GM21723 (cell line): ENCODE measurements around the gene TANGO2.

ENCODE experiments used
- ATAC-seq: cut with Tn5 transposase; IDR thresholded peaks from one replicate; pipeline ENCODE4 v1.9.1; 2021; ENCODE audit warnings: mild to moderate bottlenecking, moderate library complexity; ENCODE audit not compliant: unreplicated experiment

The TANGO2 gene

DNA sequence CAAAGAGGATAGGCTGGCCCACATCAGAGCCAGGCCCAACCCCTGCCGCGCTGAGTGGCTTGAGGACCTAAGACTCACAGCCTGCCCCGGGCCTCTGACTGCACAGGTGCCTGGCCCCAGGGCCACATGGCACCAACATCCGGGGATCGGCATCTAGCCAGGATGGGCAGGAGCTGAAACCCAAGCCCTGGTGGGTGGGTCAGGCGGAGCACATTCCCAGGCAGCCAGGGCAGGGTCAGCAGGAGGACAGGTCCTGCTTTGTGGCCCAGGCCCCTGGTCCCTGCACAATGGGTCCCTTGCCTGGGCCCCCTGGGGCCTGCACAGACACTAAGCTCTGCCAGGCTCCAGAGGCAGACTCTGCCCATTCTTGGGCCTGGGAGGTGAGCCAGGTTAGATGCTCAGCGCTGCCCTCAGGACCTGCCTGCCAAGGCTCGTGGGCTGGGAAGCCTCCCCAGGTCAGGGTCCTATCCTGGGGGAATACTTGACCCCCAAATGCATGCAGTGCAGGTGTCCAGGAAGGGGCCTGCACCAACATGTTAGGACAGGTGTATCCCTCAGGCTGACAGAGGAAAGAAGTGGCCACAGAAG is 37.8 kb upstream of the TANGO2 start:
- ATAC-seq, result no peak

DNA sequence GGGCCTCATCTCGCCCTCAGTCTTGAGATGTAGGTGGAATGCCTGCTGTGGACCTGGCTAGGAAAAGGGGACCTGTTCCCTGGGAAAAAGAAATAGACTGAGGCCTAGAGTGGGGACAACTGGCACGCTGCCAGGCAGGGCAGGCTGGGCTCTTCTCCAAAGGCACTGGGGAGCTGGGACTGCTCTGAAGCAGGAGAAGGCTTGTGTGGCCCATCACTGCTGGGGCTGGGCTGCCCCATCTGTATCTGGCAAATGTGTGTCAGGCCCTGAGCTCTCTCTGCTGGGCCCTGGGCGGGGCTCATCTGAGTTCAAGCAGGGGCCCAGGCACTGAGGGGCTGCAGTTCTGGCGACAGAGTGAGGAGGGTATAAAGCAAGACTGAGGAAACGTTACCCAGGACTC is 37.2 kb upstream of the TANGO2 start:
- ATAC-seq, result no peak

DNA sequence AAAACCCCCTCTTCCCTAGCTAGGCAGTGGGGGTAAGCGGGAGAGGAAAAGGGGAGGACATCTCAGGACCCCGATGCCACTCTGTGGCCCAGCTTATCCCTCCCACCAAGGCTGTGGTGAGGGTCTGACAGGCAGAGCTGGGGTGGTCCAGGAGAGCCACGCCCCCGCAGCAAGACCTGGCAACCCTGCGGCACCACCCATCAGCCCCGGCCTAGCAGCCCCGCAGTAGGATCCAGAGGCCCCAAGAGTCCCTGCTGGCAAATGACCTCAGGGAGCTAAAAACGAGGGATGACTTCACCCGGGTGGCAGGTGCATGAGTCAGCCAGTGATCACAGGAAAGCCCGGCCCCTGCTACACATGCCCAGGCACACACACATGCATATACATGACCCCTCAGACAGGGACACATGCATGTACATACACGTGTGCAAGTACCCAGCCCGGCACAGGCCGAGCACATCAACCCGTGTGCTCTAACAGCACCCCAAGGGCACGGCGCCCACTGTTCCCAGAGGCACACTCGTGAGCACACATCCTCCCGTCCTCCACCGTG is 36.6 kb upstream of the TANGO2 start:
- ATAC-seq, result no peak

DNA sequence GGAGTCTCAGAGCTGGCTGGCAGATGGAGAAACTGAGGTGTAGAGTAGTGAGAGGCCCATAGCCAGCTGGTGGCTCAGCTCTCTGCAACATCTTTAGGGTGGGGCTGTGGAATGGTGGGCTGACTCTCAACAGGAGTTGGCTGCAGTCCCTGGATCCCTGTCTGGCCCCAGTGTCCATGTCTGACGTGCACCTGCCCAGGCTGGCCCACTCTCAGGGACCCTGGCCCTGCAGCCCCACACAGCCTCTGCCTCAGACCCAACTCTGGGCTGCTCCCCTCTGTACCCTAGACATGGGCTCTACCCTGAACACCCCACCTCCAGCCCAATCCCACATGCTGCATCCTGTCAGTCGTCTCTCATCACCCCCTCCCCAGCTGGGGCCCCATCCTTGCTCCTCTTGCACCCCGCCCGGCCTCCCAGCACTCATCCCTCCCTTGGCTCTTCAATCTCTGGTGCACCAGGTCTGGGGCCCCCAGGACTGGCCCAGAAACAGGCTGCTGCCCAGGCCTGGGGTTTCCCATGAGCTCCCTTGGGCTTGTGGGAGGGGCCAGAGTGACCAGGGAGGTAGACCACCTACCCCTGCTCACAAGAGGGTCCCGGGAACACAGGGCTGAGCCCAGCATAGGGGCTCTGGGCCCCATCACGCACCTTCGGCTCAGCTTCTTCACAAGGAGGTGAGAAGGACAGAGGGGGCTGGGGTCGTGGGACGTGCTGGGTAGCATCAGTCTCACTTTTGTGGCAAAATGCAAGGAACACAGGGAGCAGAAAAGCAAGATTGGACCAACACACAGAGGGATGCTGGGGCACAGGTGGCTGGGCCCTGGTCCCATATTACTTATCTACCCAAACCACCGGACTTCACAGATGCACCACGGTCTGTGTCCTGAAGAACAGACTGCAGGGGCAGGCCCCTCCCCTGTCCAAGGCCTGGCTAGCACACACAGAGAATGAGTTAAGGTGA is 35.8 kb upstream of the TANGO2 start:
- no peak for ATAC-seq

GRCh38 chr22:19986011-19986409 is 34.9 kb upstream of the TANGO2 start:
- ATAC-seq, result no peak

DNA sequence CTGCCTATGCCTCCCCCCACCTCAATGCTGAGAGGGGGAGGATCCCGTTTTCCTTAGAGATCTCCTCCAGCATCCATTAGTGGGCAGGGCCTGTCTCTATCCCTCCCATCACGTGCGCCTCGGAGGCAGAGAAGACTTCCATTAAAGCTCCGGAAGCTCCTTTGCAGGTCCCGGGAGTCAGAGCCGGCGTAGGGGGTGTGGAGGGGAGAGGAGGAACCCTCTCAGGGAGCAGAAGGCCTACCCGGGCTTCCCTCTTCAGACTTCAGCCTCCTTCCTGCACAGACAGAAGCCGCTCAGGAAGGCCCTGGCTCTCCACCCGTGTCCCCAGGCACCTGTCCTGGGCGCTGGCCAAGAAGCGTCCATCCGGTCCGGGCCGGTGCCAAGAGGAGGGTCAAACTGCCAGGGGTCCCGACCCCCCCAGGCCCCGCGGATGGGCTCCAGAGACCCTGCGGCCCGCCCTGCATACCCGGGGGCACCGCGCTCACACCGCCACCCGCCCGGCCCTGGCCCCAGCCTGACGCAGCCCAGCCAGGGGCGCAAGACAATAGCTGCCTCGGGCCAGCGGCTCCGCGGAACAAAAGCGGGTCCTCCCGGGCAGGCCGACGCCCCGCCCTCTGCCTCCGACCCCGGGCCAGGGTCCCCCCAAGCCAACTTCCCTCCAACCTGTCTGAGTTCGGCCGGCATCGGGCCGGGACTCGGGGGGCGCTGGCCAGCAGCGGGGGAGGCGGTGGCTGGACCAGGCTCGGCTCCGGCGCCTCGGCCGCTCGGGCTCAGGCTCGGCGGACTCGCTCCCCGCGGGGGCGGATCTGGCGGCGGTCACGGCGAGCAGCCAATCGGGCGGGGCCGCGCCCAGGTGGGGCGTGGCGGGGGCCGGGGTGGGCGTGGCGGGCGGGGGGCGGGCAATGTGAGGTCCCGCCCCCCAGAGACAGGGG is 34.2 kb upstream of the TANGO2 start:
- ATAC-seq, result peak; percentile 55

GRCh38 chr22:19987394-19988306 is 33.3 kb upstream of the TANGO2 start:
- no peak for ATAC-seq

GRCh38 chr22:19988331-19988808 is 32.5 kb upstream of the TANGO2 start:
- ATAC-seq, result no peak

DNA sequence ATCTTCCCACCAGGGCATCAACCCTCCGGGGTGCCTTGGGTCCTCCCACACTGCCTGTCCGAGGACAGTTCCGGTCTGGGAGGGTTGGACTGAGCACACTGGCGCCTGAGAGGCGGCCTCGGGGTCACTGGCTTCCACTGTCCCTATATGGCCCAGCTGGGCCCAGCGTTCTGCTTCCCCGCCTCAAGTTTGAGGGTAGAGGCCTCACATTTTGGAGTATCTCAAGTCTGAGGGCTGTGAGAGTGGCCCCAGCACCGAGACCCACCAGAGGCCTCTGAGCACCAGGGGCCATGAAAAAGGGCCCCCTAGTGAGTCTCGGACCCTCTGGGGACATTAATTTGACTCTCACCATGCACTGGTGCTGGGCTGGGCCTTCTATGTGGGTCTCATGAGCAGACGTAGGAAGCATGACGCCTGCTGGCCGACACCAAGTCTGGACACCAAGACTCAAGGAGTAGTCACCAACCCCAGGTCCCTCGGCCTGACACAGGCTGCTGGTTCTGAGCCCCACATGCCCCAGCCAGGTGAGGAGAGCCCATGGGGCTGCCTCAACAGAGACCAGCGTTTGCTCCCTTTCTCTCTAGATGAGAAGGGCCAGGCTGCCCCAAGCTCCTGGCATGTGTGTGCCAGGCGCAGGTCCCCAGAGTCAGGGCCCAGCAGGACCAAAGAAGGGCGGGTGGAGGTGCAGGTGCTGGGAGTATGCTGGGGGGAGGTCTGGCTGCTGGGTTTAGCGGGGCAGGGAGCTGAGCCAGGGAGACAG is 31.8 kb upstream of the TANGO2 start:
- ATAC-seq, result no peak

- no peak for ATAC-seq
Observed at GRCh38 chr22:19989725-19990067, 31.2 kb upstream of the TANGO2 start.

DNA sequence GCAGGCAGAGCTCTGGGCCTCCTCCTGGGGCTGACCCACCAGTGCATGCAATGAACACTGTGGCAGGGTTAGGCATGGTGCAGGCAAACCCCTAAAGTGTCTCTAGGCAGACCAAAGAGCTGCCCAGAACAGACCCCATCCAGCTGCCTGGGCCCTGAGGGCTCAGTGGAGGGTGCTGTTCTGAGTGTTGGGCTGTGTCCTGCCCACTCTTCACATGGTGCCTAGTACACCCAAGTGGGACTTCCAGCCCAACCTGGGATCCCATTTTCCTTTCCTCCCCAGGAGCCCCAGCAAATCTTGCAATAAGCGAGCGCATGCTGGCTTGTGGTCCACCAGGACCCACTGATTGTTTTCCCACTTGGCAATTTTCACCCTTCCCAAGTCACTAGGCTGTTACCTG is 30.7 kb upstream of the TANGO2 start:
- ATAC-seq, result no peak

- ATAC-seq, result no peak
Observed at GRCh38 chr22:19990609-19991394, 30.1 kb upstream of the TANGO2 start.

- ATAC-seq, result no peak
Observed at GRCh38 chr22:19991395-19991644, 29.6 kb upstream of the TANGO2 start.

- no peak for ATAC-seq
Observed at GRCh38 chr22:19991645-19992451, 29.1 kb upstream of the TANGO2 start.

DNA sequence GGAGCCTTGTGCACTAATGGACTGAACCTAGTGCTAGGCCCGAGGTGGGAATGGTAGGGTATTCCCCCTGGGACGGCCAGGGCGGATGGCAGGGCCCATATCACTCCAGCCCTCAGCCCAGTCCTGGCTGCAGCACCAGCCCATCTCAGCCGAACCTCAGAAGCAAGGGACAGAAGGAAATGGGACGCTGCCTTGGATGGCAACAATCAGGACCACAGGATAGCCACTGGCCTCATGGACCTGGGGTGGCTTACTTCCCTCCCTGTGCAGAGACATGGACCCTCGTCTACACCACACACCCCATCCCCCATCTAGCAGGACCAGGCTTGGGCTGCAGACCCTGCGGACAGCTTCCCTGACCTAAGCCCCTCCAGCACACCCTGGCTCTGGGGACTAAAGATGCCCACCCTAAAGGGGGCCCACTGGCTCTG is 28.4 kb upstream of the TANGO2 start:
- ATAC-seq, result no peak

GRCh38 chr22:19992921-19993355 is 28.0 kb upstream of the TANGO2 start:
- no peak for ATAC-seq

DNA sequence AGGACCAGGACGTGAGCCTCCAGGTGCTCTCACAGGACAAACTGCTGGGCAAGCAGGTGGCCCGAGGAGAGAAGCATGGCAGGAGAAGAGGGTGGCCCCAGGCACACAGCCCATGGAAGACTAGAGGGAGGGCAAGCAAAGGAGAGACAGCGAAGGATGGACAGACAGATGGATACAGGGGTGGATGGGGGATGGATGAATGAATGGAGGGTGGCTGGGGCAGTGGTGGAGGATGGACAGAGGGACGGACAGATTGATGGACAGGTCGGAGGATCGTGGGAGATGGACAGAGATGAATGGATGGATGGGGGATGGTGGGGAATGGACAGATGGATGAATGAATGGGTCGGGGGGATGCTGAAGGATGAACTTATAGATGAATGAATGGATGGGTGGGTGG is 27.0 kb upstream of the TANGO2 start:
- ATAC-seq, result no peak
